Right lobe of liver (tissue), 4 donors: ENCODE measurements around the gene PPP2R3C.
"Not testable (repeated sequence)": the region's sequence is repeated elsewhere in the genome, so short reads cannot be mapped to it uniquely, and the experiment has no call there.

Source experiments
- CTCF ChIP-seq, 4 donors: fragments of 200-600 bp in 3 of 4; fragments of 450-650 bp in 1 of 4; IDR thresholded peaks; one replicate each; pipeline versions ENCODE4 v1.5.1 to v1.8.0; 2016 to 2022; ENCODE audit warnings: antibody characterized with exemption in 4 of 4, mild to moderate bottlenecking in 2 of 4
- POLR2A ChIP-seq: fragments of 450-650 bp; IDR thresholded peaks from one replicate; pipeline ENCODE4 v1.6.1; 2017; ENCODE audit warnings: antibody characterized with exemption, mild to moderate bottlenecking
- donor health status: DM: no; HTN: no; CAD: no.
- donor health status: DM: no; HTN: no; CAD: no.
- donor health status: DM: no; HTN: yes; CAD: no.

GRCh38 chr14:35038312-35038711, 83.5 kb downstream of the PPP2R3C start:
- not testable (repeated sequence) for TF ChIP-seq CTCF (IDR thresholded peaks at IDR 0.05); POLR2A
